ENCODE data around the gene UNC119B. TPM values are rescaled to one million over a fixed set of nuclear protein-coding genes. Genes with fewer than 3 reads are reported as not detected.
A peak's percentile ranks its signal among the peaks of the same experiment; 100 is the strongest.

Gene UNC119B
- total and polyA plus RNA-seq, 2 of the 4 experiments (the other 2 are of a cell fraction) = 8.4 to 21.6 TPM

GRCh38 chr12:120724720-120725119 is 14.5 kb downstream of the UNC119B start:
- Histone ChIP-seq H3K27ac (ENCODE audit: insufficient read depth, low read length) (no peak overlapping the region), H2BK5ac (ENCODE audit: low read depth, low read length, poor library complexity, severe bottlenecking) (no peak overlapping the region), H2AK9ac (replicated peaks; ENCODE audit: low read depth, low read length, poor library complexity) (peak overlapping the region; percentile 46), H3K4me1 (ENCODE audit: control insufficient read depth, insufficient read depth, low read length) (peaks cover 14% of the 10 kb centered on the region; the same call in 1 of the 2 replicates), H3K14ac (replicated peaks; ENCODE audit: low read depth, low read length) (no peak overlapping the region), H3K18ac (ENCODE audit: low read depth, low read length) (no peak overlapping the region), H3K56ac (ENCODE audit: extremely low read depth, insufficient read depth, low read length) (no peak overlapping the region), H3K4ac (ENCODE audit: low read depth, low read length) (no peak overlapping the region), H3K9me1 (ENCODE audit: insufficient read depth, low read length) (peaks cover 12% of the 10 kb centered on the region), H3K27me3 (ENCODE audit: control insufficient read depth, insufficient read depth, low read length) (no peaks in the 10 kb centered on the region), H3K4me2 (ENCODE audit: low read depth, low read length) (no peak overlapping the region), H3K9me3 (ENCODE audit: control insufficient read depth, insufficient read depth, low read length) (no peaks in the 10 kb centered on the region), H3K23ac (ENCODE audit: low read depth, low read length) (no peak overlapping the region), H4K91ac (ENCODE audit: insufficient read depth, low read depth, low read length) (no peak overlapping the region), H4K8ac (ENCODE audit: low read depth in 2 of 2, low read length in 2 of 2) (peak overlapping the region; percentile 68 to 83; a peak in 1 of 4 replicates), H2BK20ac (ENCODE audit: low read depth, low read length) (no peak overlapping the region), H4K20me1 (ENCODE audit: insufficient read depth, low read length) (no peaks in the 10 kb centered on the region), H3K36me3 (ENCODE audit: control insufficient read depth, insufficient read depth, low read length) (peaks cover 24% of the 10 kb centered on the region), H2BK120ac (ENCODE audit: low read depth, low read length) (no peak overlapping the region), H2AK5ac (ENCODE audit: low read depth, low read length) (no peak overlapping the region), H2BK15ac (ENCODE audit: low read depth, low read length) (no peak overlapping the region), H4K5ac (ENCODE audit: low read depth, low read length) (no peak overlapping the region), H3K79me1 (ENCODE audit: low read depth in 1 of 2, low read length in 2 of 2) (peaks cover 14 to 25% of the 10 kb centered on the region in 2 experiments; a peak in 3 of 4 replicates), H3K4me3 (ENCODE audit: insufficient read depth, low read depth, low read length) (no peak overlapping the region), H2AFZ (replicated peaks; ENCODE audit: low read length, poor library complexity) (no peak overlapping the region), H3K9ac (ENCODE audit: low read depth, low read length) (no peak overlapping the region)
- ChIA-PET POLR2A (ENCODE audit: unreplicated experiment) (no interaction called here), CTCF (no interaction called here)
- BruUV-seq (replicated peaks) = no TSS peak
- dilution Hi-C loops (cut with HindIII; ENCODE audit: low sequenced_read_pairs, unreplicated experiment) (no loop called here), intact Hi-C loops (cut with micrococcal nuclease) (no loop called here), in situ Hi-C loops (cut with MboI; ENCODE audit: low sequenced_read_pairs) (no loop called here)
- TF ChIP-seq CTCF (conservative IDR thresholded peaks at IDR 0.05; ENCODE audit: low read depth, low read length) = no peak
- no peak for TF ChIP-seq MAZ (IDR thresholded peaks at IDR 0.05; ENCODE audit: borderline replicate concordance, low read depth, low read length)
- TF ChIP-seq MXI1 (IDR thresholded peaks at IDR 0.05; ENCODE audit: borderline replicate concordance, low read depth, low read length) = no peak
- no peak for TF ChIP-seq MAFK (IDR thresholded peaks at IDR 0.05; ENCODE audit: low read depth, low read length)
- TF ChIP-seq CEBPB (IDR thresholded peaks at IDR 0.05; ENCODE audit: low read depth, low read length) = no peak
- WGBS, 2 experiments (ENCODE audit: extremely low coverage in 2 of 2, insufficient read length in 1 of 2) = no CpG with 5 or more reads among the region's 5 CpGs
- ATAC-seq (ENCODE audit: low read depth) = no peak
- DNase-seq = no peak

All from IMR-90 (cell line).